HUES48 (cell line): Measurements from ENCODE around the gene UBL4B.

ENCODE experiments used
- H3K27ac ChIP-seq: one replicate; pipeline ENCODE4 v1.7.0; 2013; ENCODE audit warnings: low read depth, low read length, inconsistent platforms
- H3K27me3 ChIP-seq: 2 replicates; pipeline ENCODE4 v1.6.1; 2013; ENCODE audit warnings: mild to moderate bottlenecking, low read length; ENCODE audit not compliant: control insufficient read depth, insufficient read depth
- H3K36me3 ChIP-seq: 2 replicates; pipeline ENCODE4 v1.6.1; 2013; ENCODE audit warnings: low read length; ENCODE audit not compliant: control insufficient read depth, insufficient read depth
- H3K4me1 ChIP-seq: 2 replicates; pipeline ENCODE4 v1.6.1; 2013; ENCODE audit warnings: mild to moderate bottlenecking, low read length; ENCODE audit not compliant: control insufficient read depth, insufficient read depth
- H3K4me3 ChIP-seq: 2 replicates; pipeline ENCODE4 v1.5.1; 2013; ENCODE audit warnings: mild to moderate bottlenecking, low read depth, low read length
- H3K9ac ChIP-seq: 2 replicates; pipeline ENCODE4 v1.6.1; 2013; ENCODE audit warnings: mild to moderate bottlenecking, low read depth, low read length, moderate library complexity
- H3K9me3 ChIP-seq: 2 replicates; pipeline ENCODE4 v1.6.1; 2013; ENCODE audit warnings: low read length; ENCODE audit not compliant: control insufficient read depth, insufficient read depth

Gene UBL4B

DNA sequence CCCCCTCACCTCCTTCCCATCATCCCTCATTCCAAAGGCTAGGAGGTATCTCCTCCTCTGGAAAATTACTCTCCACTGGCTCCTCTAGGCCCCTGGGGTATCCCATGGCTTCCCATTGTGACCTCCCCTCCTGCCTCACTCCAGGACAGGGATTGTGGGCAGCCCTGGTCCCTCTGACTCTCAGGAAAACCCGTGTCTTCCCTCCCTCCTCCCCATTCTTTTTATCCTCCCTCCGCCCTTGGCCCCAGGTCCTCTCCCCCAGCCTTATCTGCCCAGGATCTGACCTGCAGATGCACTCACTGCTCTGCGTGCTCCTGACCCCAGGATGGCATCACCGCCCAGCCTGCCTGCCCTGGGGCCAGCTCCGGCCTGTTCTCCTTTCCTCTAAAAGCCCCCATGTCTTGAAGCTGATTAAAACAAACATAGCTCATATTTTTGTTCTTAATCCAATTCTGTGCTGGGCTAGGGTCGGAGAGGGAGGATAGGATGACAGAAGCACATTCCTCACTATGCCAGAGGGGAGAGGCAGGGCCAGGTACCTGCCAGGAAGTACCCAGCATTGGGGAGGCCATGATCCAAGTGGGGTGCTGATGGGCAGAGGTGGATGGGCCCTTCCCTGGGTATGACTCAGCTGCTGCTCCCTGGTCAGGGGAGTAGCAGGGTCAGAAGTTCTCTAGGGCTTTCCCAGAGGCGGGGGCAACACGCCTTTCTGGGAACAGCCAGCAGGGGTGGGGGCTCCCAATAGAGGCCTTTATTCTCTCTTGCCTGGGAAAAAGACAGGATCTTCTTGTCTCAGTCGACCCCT lies 13.8 kb upstream of the UBL4B start:
- Histone ChIP-seq H3K9me3 (no peaks in the 10 kb centered on the region), H3K36me3 (no peaks in the 10 kb centered on the region), H3K27ac (no peak overlapping the region), H3K27me3 (no peaks in the 10 kb centered on the region; the same call in 1 of the 2 replicates), H3K4me3 (no peak overlapping the region), H3K4me1 (no peaks in the 10 kb centered on the region), H3K9ac (no peak overlapping the region)

GRCh38 chr1:110100335-110100734 lies 11.9 kb upstream of the UBL4B start:
- H3K36me3 ChIP-seq, result no peaks in the 10 kb centered on the region
- no peak overlapping the region for H3K9ac ChIP-seq
- no peak overlapping the region for H3K4me3 ChIP-seq
- no peak overlapping the region for H3K27ac ChIP-seq
- H3K9me3 ChIP-seq, result no peaks in the 10 kb centered on the region
- no peaks in the 10 kb centered on the region for H3K4me1 ChIP-seq
- H3K27me3 ChIP-seq, result no peaks in the 10 kb centered on the region; the same call in 1 of the 2 replicates

DNA sequence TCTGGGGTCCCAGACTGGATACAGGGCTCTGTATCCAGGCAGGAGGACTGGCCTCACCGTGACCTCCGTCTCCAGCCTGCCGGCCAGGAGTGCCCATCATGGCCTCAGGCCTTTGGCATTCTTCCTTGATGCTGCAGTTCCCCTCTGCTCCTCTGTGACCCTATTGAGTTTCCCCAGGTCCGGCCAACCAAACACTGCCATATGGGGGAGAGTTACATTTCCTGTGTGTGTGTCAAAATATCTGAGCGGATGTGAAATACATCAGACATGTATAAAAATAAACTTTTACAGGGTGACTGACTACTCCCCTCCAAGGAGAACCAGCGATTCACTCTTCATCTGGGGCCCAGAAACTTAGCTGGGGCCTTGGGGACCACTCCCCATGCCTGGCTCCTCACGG lies 10.2 kb upstream of the UBL4B start:
- no peak overlapping the region for H3K4me3 ChIP-seq
- H3K27me3 ChIP-seq, result no peaks in the 10 kb centered on the region
- H3K27ac ChIP-seq, result no peak overlapping the region
- no peaks in the 10 kb centered on the region for H3K9me3 ChIP-seq
- H3K4me1 ChIP-seq, result no peaks in the 10 kb centered on the region
- no peaks in the 10 kb centered on the region for H3K36me3 ChIP-seq
- no peak overlapping the region for H3K9ac ChIP-seq

- no peaks in the 10 kb centered on the region for H3K4me1 ChIP-seq
- no peak overlapping the region for H3K4me3 ChIP-seq
- H3K27ac ChIP-seq, result no peak overlapping the region
- no peak overlapping the region for H3K9ac ChIP-seq
- H3K36me3 ChIP-seq, result no peaks in the 10 kb centered on the region
- no peaks in the 10 kb centered on the region for H3K9me3 ChIP-seq
- no peaks in the 10 kb centered on the region for H3K27me3 ChIP-seq
Measured at GRCh38 chr1:110106013-110106941, 6.0 kb upstream of the UBL4B start.

- Histone ChIP-seq H3K9ac (no peak overlapping the region), H3K27ac (no peak overlapping the region), H3K27me3 (0 out of 2 replicates have a peak, but pooled peaks cover under 1% of the 10 kb centered on the region), H3K9me3 (no peaks in the 10 kb centered on the region), H3K4me3 (no peak overlapping the region), H3K4me1 (no peaks in the 10 kb centered on the region), H3K36me3 (no peaks in the 10 kb centered on the region)
Measured at GRCh38 chr1:110107867-110108469, 4.3 kb upstream of the UBL4B start.

- H3K27me3 ChIP-seq, result peaks cover 5% of the 10 kb centered on the region; the same call in 1 of the 2 replicates
- no peak overlapping the region for H3K4me3 ChIP-seq
- no peaks in the 10 kb centered on the region for H3K36me3 ChIP-seq
- H3K9ac ChIP-seq, result no peak overlapping the region
- no peaks in the 10 kb centered on the region for H3K9me3 ChIP-seq
- no peaks in the 10 kb centered on the region for H3K4me1 ChIP-seq
- H3K27ac ChIP-seq, result no peak overlapping the region
Measured at GRCh38 chr1:110111081-110111480, 1.2 kb upstream of the UBL4B start.

DNA sequence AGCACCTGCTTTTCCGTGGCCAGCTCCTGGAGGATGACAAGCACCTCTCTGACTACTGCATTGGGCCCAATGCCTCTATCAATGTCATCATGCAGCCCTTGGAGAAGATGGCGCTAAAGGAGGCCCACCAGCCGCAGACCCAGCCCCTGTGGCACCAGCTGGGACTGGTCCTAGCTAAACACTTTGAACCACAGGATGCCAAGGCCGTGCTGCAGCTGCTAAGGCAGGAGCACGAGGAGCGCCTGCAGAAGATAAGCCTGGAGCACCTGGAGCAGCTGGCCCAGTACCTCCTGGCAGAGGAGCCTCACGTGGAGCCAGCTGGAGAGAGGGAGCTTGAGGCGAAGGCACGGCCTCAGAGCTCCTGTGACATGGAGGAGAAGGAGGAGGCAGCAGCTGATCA lies 413 bp downstream of the UBL4B start:
- Histone ChIP-seq H3K36me3 (no peaks in the 10 kb centered on the region), H3K27ac (no peak overlapping the region), H3K4me1 (no peaks in the 10 kb centered on the region), H3K27me3 (peaks cover 5% of the 10 kb centered on the region; the same call in 1 of the 2 replicates), H3K9ac (no peak overlapping the region), H3K4me3 (no peak overlapping the region), H3K9me3 (no peaks in the 10 kb centered on the region)

DNA sequence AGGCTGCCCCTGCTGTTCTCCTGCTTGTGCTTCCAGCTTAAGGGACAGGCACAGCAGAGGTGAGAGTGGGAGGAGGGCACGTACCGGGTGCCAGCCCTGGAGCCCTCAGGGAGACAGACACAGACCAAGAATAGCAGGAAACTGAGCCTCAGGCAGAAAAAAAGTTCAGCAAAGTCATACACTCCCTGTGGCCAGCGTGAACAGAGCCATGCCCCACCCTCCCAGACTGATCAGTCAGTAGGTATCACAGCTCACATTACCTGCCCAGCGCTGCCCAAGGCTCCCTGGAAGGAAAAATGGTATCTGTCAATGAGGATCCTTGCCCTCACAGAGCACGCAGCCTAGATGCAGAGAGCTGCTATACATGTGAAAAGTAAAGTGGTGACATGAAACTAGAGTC lies 1.3 kb downstream of the UBL4B start:
- H3K4me3 ChIP-seq, result no peak overlapping the region
- no peaks in the 10 kb centered on the region for H3K4me1 ChIP-seq
- no peak overlapping the region for H3K27ac ChIP-seq
- H3K9me3 ChIP-seq, result no peaks in the 10 kb centered on the region
- no peaks in the 10 kb centered on the region for H3K36me3 ChIP-seq
- H3K9ac ChIP-seq, result no peak overlapping the region
- peaks cover 5% of the 10 kb centered on the region; the same call in 1 of the 2 replicates for H3K27me3 ChIP-seq

GRCh38 chr1:110114173-110114572 lies 1.9 kb downstream of the UBL4B start:
- H3K27me3 ChIP-seq, result peaks cover 5% of the 10 kb centered on the region; the same call in 1 of the 2 replicates

DNA sequence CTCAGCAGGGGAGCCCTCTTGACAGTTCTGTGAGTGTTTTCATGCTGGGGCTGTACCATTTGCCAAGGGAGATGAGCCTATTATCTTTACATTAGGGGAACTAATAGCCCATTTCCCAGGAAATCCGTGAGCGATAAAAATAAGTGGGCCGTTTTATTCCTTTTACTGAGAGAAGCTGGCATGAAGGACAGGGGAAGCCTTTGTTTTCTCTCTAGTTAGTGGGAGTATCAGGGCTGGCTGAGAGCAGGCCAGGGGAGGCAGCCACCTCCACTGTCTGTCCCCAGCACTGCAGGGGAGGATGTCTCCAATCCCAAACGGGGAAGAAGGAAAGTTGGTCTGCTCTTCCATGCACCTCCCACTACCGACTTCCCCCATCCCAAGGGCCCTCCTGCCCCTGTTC lies 2.5 kb downstream of the UBL4B start:
- no peaks in the 10 kb centered on the region for H3K36me3 ChIP-seq
- no peak overlapping the region for H3K27ac ChIP-seq
- H3K27me3 ChIP-seq, result peaks cover 5% of the 10 kb centered on the region; the same call in 1 of the 2 replicates
- no peak overlapping the region for H3K4me3 ChIP-seq
- H3K9ac ChIP-seq, result no peak overlapping the region
- H3K4me1 ChIP-seq, result no peaks in the 10 kb centered on the region
- no peaks in the 10 kb centered on the region for H3K9me3 ChIP-seq

More at GRCh38 chr1:110114173-110114572, 1.9 kb downstream of the UBL4B start:
- Histone ChIP-seq H3K27ac (no peak overlapping the region), H3K36me3 (no peaks in the 10 kb centered on the region), H3K9me3 (no peaks in the 10 kb centered on the region), H3K4me1 (no peaks in the 10 kb centered on the region), H3K9ac (no peak overlapping the region), H3K4me3 (no peak overlapping the region)
